ENCODE measurements around the gene SAA1. TPM values are rescaled to one million over a fixed set of nuclear protein-coding genes. Genes with fewer than 3 reads are reported as not detected.
A peak's percentile ranks its signal among the peaks of the same experiment; 100 is the strongest.
"Not testable (repeated sequence)": the region's sequence is repeated elsewhere in the genome, so short reads cannot be mapped to it uniquely, and the experiment has no call there.

The SAA1 gene
- not detected for polyA plus RNA-seq (2012; ENCODE audit: insufficient read depth, insufficient read length)

GRCh38 chr11:18265949-18266348 is at the start of gene SAA1:
TSS of gene SAA1 (plus strand) at chr11:18266264. CDS start at chr11:18266888, 624 bp downstream.
- DNase-seq (ENCODE audit: low read depth, low spot score) = no peak
- H3K4me3 ChIP-seq (ENCODE audit: low read length) = no peak within 1 kb of the TSS

GRCh38 chr11:18221274-18221876 is 44.7 kb upstream of the SAA1 start:
- DNase-seq (ENCODE audit: low read depth, low spot score) = no peak
- H3K4me3 ChIP-seq (ENCODE audit: low read length) = no peak overlapping the region

- DNase-seq (ENCODE audit: low read depth, low spot score) = no peak
Measured at GRCh38 chr11:18222814-18223421, 43.1 kb upstream of the SAA1 start.

GRCh38 chr11:18223591-18224387 is 42.3 kb upstream of the SAA1 start:
- no peak for DNase-seq (ENCODE audit: low read depth, low spot score)
- no peak overlapping the region for H3K4me3 ChIP-seq (ENCODE audit: low read length)

More at GRCh38 chr11:18222814-18223421, 43.1 kb upstream of the SAA1 start:
- no peak overlapping the region for H3K4me3 ChIP-seq (ENCODE audit: low read length)

- no peak for DNase-seq (ENCODE audit: low read depth, low spot score)
- H3K4me3 ChIP-seq (ENCODE audit: low read length) = no peak overlapping the region
Measured at GRCh38 chr11:18225913-18226312, 40.2 kb upstream of the SAA1 start.

GRCh38 chr11:18229501-18229900 is 36.6 kb upstream of the SAA1 start:
- DNase-seq (ENCODE audit: low read depth, low spot score) = no peak

GRCh38 chr11:18230859-18231258 is 35.2 kb upstream of the SAA1 start:
- DNase-seq (ENCODE audit: low read depth, low spot score) = no peak
- no peak overlapping the region for H3K4me3 ChIP-seq (ENCODE audit: low read length)

More at GRCh38 chr11:18229501-18229900, 36.6 kb upstream of the SAA1 start:
- no peak overlapping the region for H3K4me3 ChIP-seq (ENCODE audit: low read length)

- H3K4me3 ChIP-seq (ENCODE audit: low read length) = no peak overlapping the region
- DNase-seq (ENCODE audit: low read depth, low spot score) = no peak
Measured at GRCh38 chr11:18233912-18234311, 32.2 kb upstream of the SAA1 start.

- DNase-seq (ENCODE audit: low read depth, low spot score) = no peak
- no peak overlapping the region for H3K4me3 ChIP-seq (ENCODE audit: low read length)
Measured at GRCh38 chr11:18235394-18236334, 30.4 kb upstream of the SAA1 start.

GRCh38 chr11:18236664-18237356 is 29.3 kb upstream of the SAA1 start, which contains the start of gene SAA4:
TSS of gene SAA4 (minus strand) at chr11:18236802. CDS start at chr11:18235926, 876 bp downstream.
- DNase-seq (ENCODE audit: low read depth, low spot score) = no peak
- no peak within 1 kb of the TSS for H3K4me3 ChIP-seq (ENCODE audit: low read length)

GRCh38 chr11:18239655-18240054 is 26.4 kb upstream of the SAA1 start:
- no peak for DNase-seq (ENCODE audit: low read depth, low spot score)
- H3K4me3 ChIP-seq (ENCODE audit: low read length) = no peak overlapping the region

- H3K4me3 ChIP-seq (ENCODE audit: low read length) = no peak overlapping the region
- DNase-seq (ENCODE audit: low read depth, low spot score) = peak; percentile 71
Measured at GRCh38 chr11:18243783-18244362, 22.2 kb upstream of the SAA1 start.

- DNase-seq (ENCODE audit: low read depth, low spot score) = no peak
- no peak overlapping the region for H3K4me3 ChIP-seq (ENCODE audit: low read length)
Measured at GRCh38 chr11:18245396-18245795, 20.7 kb upstream of the SAA1 start.

GRCh38 chr11:18246379-18247190 is 19.5 kb upstream of the SAA1 start:
- DNase-seq (ENCODE audit: low read depth, low spot score); H3K4me3 ChIP-seq (ENCODE audit: low read length): not testable (repeated sequence)

GRCh38 chr11:18247191-18247581 is 18.9 kb upstream of the SAA1 start:
- not testable (repeated sequence) for DNase-seq (ENCODE audit: low read depth, low spot score); H3K4me3 ChIP-seq (ENCODE audit: low read length)

- H3K4me3 ChIP-seq (ENCODE audit: low read length) = no peak within 1 kb of the TSS
- no peak for DNase-seq (ENCODE audit: low read depth, low spot score)
Measured at GRCh38 chr11:18248561-18248960, 17.5 kb upstream of the SAA1 start, which contains the start of gene SAA2. TSS of gene SAA2 (minus strand) at chr11:18248668. CDS start at chr11:18248011, 657 bp downstream.

GRCh38 chr11:18253233-18253632 is 12.8 kb upstream of the SAA1 start:
- no peak overlapping the region for H3K4me3 ChIP-seq (ENCODE audit: low read length)
- DNase-seq (ENCODE audit: low read depth, low spot score) = no peak

All from Jurkat, Clone E6-1 (cell line).